ENCODE data around the gene ERAP2.
A peak's percentile ranks its signal among the peaks of the same experiment; 100 is the strongest.

The ERAP2 gene

GRCh38 chr5:96963267-96963666 is 87.0 kb downstream of the ERAP2 start:
- peak; percentile 87 for DNase-seq (ENCODE audit: low spot score)

- DNase-seq (ENCODE audit: low spot score): no peak
These were observed 90.5 kb downstream of the ERAP2 start for GRCh38 chr5:96966801-96967200.

GRCh38 chr5:96967400-96967799 is 91.1 kb downstream of the ERAP2 start:
- DNase-seq (ENCODE audit: low spot score): no peak

- peak; percentile 47 for DNase-seq (ENCODE audit: low spot score)
These were observed 91.8 kb downstream of the ERAP2 start for GRCh38 chr5:96968074-96968473.

GRCh38 chr5:96968614-96969013 is 92.3 kb downstream of the ERAP2 start:
- DNase-seq (ENCODE audit: low spot score): no peak
